T-cell (primary cell): ENCODE measurements around the gene ARSG. TPM values are rescaled to one million over a fixed set of nuclear protein-coding genes. Genes with fewer than 3 reads are reported as not detected.
A peak's percentile ranks its signal among the peaks of the same experiment; 100 is the strongest.
"Not testable (repeated sequence)": the region's sequence is repeated elsewhere in the genome, so short reads cannot be mapped to it uniquely, and the experiment has no call there.

Experiments
- ATAC-seq, 4 experiments: fragments of 200-7000 bp in 3 of 4; fragments of 150-1000 bp in 1 of 4; cut with Tn5 transposase; replicated peaks in 1 of 4; 1 replicate in 3 of 4; 2 replicates in 1 of 4; pipeline ENCODE4 v1.10.0; 2021; ENCODE audit warnings: moderate library complexity in 3 of 4, mild to moderate bottlenecking in 2 of 4, moderate number of reproducible peaks in 1 of 4
- CTCF ChIA-PET, 2 donors: fragments of 300-600 bp; sonication (Branson Sonifier 250); formaldehyde crosslinking; loops; one replicate each; lab custom pipeline; 2022; ENCODE audit warnings: antibody characterized with exemption in 2 of 2; lab: Charles Lee
- POLR2A ChIA-PET, 2 donors: fragments of 300-600 bp; sonication (Branson Sonifier 250); formaldehyde crosslinking; loops; one replicate each; lab custom pipeline; 2022; ENCODE audit warnings: antibody characterized with exemption in 2 of 2; lab: Charles Lee
- DNase-seq, 35 experiments: peaks; one replicate each; pipeline versions ENCODE4 v3.0.0 to v3.0.0-alpha.2; 2013 to 2023
- H3K27ac ChIP-seq: one replicate; pipeline ENCODE4 v1.5.1; 2013; ENCODE audit warnings: low read length
- H3K27me3 ChIP-seq, 2 experiments: replicated peaks in 1 of 2; 1 replicate in 1 of 2; 2 replicates in 1 of 2; pipeline versions ENCODE4 v1.6.1 to v1.7.0; 2013; ENCODE audit warnings: low read length in 1 of 2, mixed read lengths in 1 of 2; ENCODE audit not compliant: control insufficient read depth in 2 of 2, insufficient read depth in 2 of 2; ENCODE audit errors: extremely low read depth in 1 of 2
- H3K36me3 ChIP-seq, 2 donors: 1 replicate in 1 of 2; 2 replicates in 1 of 2; pipeline versions ENCODE4 v1.6.1 to v1.7.0; 2013; ENCODE audit warnings: low read length in 1 of 2; ENCODE audit not compliant: control insufficient read depth in 2 of 2, insufficient read depth in 1 of 2; ENCODE audit errors: extremely low read depth in 1 of 2
- H3K4me1 ChIP-seq, 2 experiments: 1 replicate in 1 of 2; 2 replicates in 1 of 2; pipeline versions ENCODE4 v1.6.1 to v1.7.0; 2013; ENCODE audit warnings: low read length in 2 of 2, mixed read lengths in 1 of 2; ENCODE audit not compliant: insufficient read depth in 2 of 2, control insufficient read depth in 1 of 2; ENCODE audit errors: extremely low read depth in 1 of 2
- H3K4me3 ChIP-seq, 2 donors: 1 replicate in 1 of 2; 2 replicates in 1 of 2; pipeline versions ENCODE4 v1.5.1 to v1.7.0; 2013; ENCODE audit warnings: mild to moderate bottlenecking in 2 of 2, low read length in 1 of 2, moderate library complexity in 1 of 2; ENCODE audit not compliant: control insufficient read depth in 1 of 2; ENCODE audit errors: extremely low read depth in 1 of 2
- H3K9me3 ChIP-seq: 2 replicates; pipeline ENCODE4 v1.7.0; 2013
- H3K27ac Mint-ChIP-seq, 2 donors: one replicate each; pipeline ENCODE4 v1.8.0; 2020 to 2021; ENCODE audit warnings: mild to moderate bottlenecking in 2 of 2, mixed read lengths in 2 of 2
- H3K27me3 Mint-ChIP-seq, 2 donors: one replicate each; pipeline ENCODE4 v1.8.0; 2021 to 2022; ENCODE audit warnings: mixed read lengths in 2 of 2
- H3K36me3 Mint-ChIP-seq: one replicate; pipeline ENCODE4 v1.8.0; 2021; ENCODE audit warnings: mixed read lengths
- H3K4me1 Mint-ChIP-seq, 3 donors: one replicate each; pipeline ENCODE4 v1.8.0; 2020 to 2022; ENCODE audit warnings: mixed read lengths in 3 of 3, mild to moderate bottlenecking in 1 of 3
- H3K4me3 Mint-ChIP-seq, 3 donors: one replicate each; pipeline ENCODE4 v1.8.0; 2020 to 2022; ENCODE audit warnings: mild to moderate bottlenecking in 3 of 3, mixed read lengths in 3 of 3, moderate library complexity in 3 of 3
- H3K9me3 Mint-ChIP-seq, 3 donors: one replicate each; pipeline ENCODE4 v1.8.0; 2020 to 2022; ENCODE audit warnings: mixed read lengths in 3 of 3
- WGBS: methylation state at CpG from one replicate; pipeline ENCODE4 v1.1.5; 2013; ENCODE audit warnings: missing lambda C conversion rate; ENCODE audit not compliant: insufficient coverage; 5-methylcytosine and 5-hydroxymethylcytosine counted together
- total RNA-seq, 35 experiments: library from RNA in 6 of 35; stranded (reverse) in 6 of 35; fragments of 120-200 nt in 1 of 35; gene quantifications; one replicate each; pipeline versions ENCODE4 v1.2.1 to v1.2.4 and lab custom pipeline; 2013 to 2026

Gene ARSG
- total RNA-seq, 5 donors from 2014 or later (not counting 1 experiment from before 2014, with no cell fraction given), result 14.5 to 22.9 (median 17.8) TPM

DNA sequence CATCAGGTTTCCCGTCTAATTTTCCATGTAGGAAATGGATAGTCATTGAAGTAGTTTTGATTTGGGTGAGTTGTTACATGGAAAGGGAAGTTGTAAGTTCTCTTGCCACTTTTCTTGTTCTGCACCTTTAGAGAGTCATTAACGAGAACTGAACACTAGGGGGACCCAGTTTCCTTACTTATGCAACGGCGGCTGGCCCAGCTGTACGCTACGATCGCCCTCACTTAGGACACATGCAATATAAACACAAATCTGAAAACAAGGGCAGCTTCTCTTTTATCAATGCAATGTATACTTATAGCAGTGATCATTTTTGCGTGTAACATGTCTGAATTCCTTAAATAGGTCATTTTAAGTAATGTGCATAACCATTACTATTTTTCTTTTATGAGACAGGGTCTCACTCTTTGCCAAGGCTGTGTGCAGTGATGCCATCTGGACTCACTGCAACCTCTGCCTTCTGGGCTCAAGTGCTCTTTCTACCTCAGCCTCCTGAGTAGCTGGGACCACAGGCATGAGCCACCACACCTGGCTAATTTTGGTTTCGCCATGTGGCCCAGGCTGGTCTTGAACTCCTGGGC is 28.1 kb upstream of the ARSG start:
- H3K27ac ChIP-seq, H3K36me3 ChIP-seq, H3K36me3 Mint-ChIP-seq, H3K27me3 ChIP-seq, H3K27ac Mint-ChIP-seq, H3K9me3 ChIP-seq, H3K27me3 Mint-ChIP-seq, H3K9me3 Mint-ChIP-seq, H3K4me3 ChIP-seq, H3K4me3 Mint-ChIP-seq: not testable (repeated sequence)
- ATAC-seq (peak; percentile 22 to 50 (median 36)), DNase-seq (peak in 7 of 35 experiments; percentile 9 to 72 (median 23))
- POLR2A ChIA-PET, result interaction anchor here in 1 of 2 donors (0.6 kb wide), 1 partner anchor 236 kb away, joined by 3 read pairs; no protein-coding TSS in a partner anchor
- peaks cover 34 to 46% (median 36%) of the 10 kb centered on the region in 3 donors for H3K4me1 Mint-ChIP-seq
- WGBS, result 45% methylated on average over 2 of the region's 9 CpGs
- peaks cover 12 to 34% of the 10 kb centered on the region in 2 experiments for H3K4me1 ChIP-seq
- CTCF ChIA-PET, result interaction anchor here (0.5 to 4.9 kb wide), 12 partner anchors 10 to 201 kb away, joined by 3 to 22 read pairs (median 4); no protein-coding TSS in a partner anchor

GRCh38 chr17:68265833-68266232 is 25.5 kb upstream of the ARSG start:
- H3K4me3 ChIP-seq, H3K27me3 ChIP-seq, H3K9me3 Mint-ChIP-seq, H3K27ac ChIP-seq, H3K4me3 Mint-ChIP-seq, H3K27ac Mint-ChIP-seq, H3K27me3 Mint-ChIP-seq, H3K9me3 ChIP-seq, ATAC-seq, DNase-seq: not testable (repeated sequence)
- CTCF ChIA-PET, result interaction anchor here in 1 of 2 donors (1.1 to 4.9 kb wide), 5 partner anchors 73 to 193 kb away, joined by 3 to 22 read pairs (median 4); no protein-coding TSS in a partner anchor
- H3K4me1 Mint-ChIP-seq, result peaks cover 14 to 26% (median 17%) of the 10 kb centered on the region in 3 donors
- H3K36me3 Mint-ChIP-seq, result peaks cover 13% of the 10 kb centered on the region
- no CpG with 5 or more reads among the region's 2 CpGs for WGBS
- POLR2A ChIA-PET, result interaction anchor here (0.6 to 0.8 kb wide), 2 partner anchors 14 to 192 kb away, joined by 5 to 10 read pairs; partner anchors contain the start of gene WIPI1 (in 1 of the 2)
- peaks cover 0 to 14% of the 10 kb centered on the region in 2 experiments for H3K4me1 ChIP-seq
- H3K36me3 ChIP-seq, result peaks cover 0 to 19% of the 10 kb centered on the region in 2 donors

- H3K36me3 ChIP-seq, result peaks cover 0 to 59% of the 10 kb centered on the region in 2 donors
- peak overlapping the region in 1 of 2 donors; percentile 37 for H3K27ac Mint-ChIP-seq
- no peaks in the 10 kb centered on the region for H3K4me1 ChIP-seq
- H3K36me3 Mint-ChIP-seq, result peaks cover 39% of the 10 kb centered on the region
- no peak overlapping the region for H3K4me3 Mint-ChIP-seq
- peaks cover 0 to 3% (median 0%) of the 10 kb centered on the region in 3 donors for H3K9me3 Mint-ChIP-seq
- DNase-seq (no peak), ATAC-seq (no peak)
- no peaks in the 10 kb centered on the region for H3K27me3 ChIP-seq
- H3K27me3 Mint-ChIP-seq, result no peaks in the 10 kb centered on the region
- CTCF ChIA-PET, result interaction anchor here in 1 of 2 donors (0.7 kb wide), 1 partner anchor 234 kb away, joined by 3 read pairs; no protein-coding TSS in a partner anchor
- no peak overlapping the region for H3K27ac ChIP-seq
- no peak overlapping the region for H3K4me3 ChIP-seq
- peaks cover 5% of the 10 kb centered on the region for H3K9me3 ChIP-seq
- H3K4me1 Mint-ChIP-seq, result no peaks in the 10 kb centered on the region
- 99% methylated on average over 7 of the region's 11 CpGs for WGBS
- POLR2A ChIA-PET, result no interaction called here
These were observed 17.6 kb upstream of the ARSG start for GRCh38 chr17:68273722-68274121.

- H3K27me3 ChIP-seq, DNase-seq, H3K4me3 ChIP-seq, H3K27ac Mint-ChIP-seq, POLR2A ChIA-PET, H3K9me3 Mint-ChIP-seq, H3K4me3 Mint-ChIP-seq, CTCF ChIA-PET, ATAC-seq, H3K4me1 ChIP-seq, H3K27ac ChIP-seq, H3K27me3 Mint-ChIP-seq, H3K9me3 ChIP-seq: not testable (repeated sequence)
- WGBS, result no CpG with 5 or more reads among the region's 3 CpGs
- peaks cover 0 to 48% of the 10 kb centered on the region in 2 donors for H3K36me3 ChIP-seq
- H3K36me3 Mint-ChIP-seq, result peaks cover 48% of the 10 kb centered on the region
- H3K4me1 Mint-ChIP-seq, result peaks cover 8 to 11% (median 10%) of the 10 kb centered on the region in 3 donors
These were observed 15.0 kb upstream of the ARSG start for GRCh38 chr17:68276339-68276738.

- ATAC-seq (no peak), DNase-seq (no peak)
- H3K27ac ChIP-seq, result no peak overlapping the region
- no peaks in the 10 kb centered on the region for H3K27me3 ChIP-seq
- Mint-ChIP-seq H3K27me3 (no peaks in the 10 kb centered on the region), H3K4me3 (no peak overlapping the region), H3K9me3 (peaks cover 0 to 3% (median 0%) of the 10 kb centered on the region in 3 donors), H3K36me3 (peaks cover 47% of the 10 kb centered on the region), H3K4me1 (peaks cover 8 to 15% (median 13%) of the 10 kb centered on the region in 3 donors), H3K27ac (peak overlapping the region in 1 of 2 donors; percentile 12)
- peaks cover 0 to 36% of the 10 kb centered on the region in 2 donors for H3K36me3 ChIP-seq
- peaks cover 5% of the 10 kb centered on the region for H3K9me3 ChIP-seq
- POLR2A ChIA-PET, result interaction anchor here in 1 of 2 donors (0.7 kb wide), 1 partner anchor 73 kb away, joined by 8 read pairs; no protein-coding TSS in a partner anchor
- WGBS, result 100% methylated on average over 3 of the region's 5 CpGs
- no peaks in the 10 kb centered on the region for H3K4me1 ChIP-seq
- CTCF ChIA-PET, result interaction anchor here (0.6 to 0.8 kb wide), 3 partner anchors 19 to 186 kb away, joined by 3 to 5 read pairs (median 3); partner anchors contain the start of gene WIPI1 (in 1 of the 2)
- H3K4me3 ChIP-seq, result no peak overlapping the region
These were observed 13.5 kb upstream of the ARSG start for GRCh38 chr17:68277807-68278206.

DNA sequence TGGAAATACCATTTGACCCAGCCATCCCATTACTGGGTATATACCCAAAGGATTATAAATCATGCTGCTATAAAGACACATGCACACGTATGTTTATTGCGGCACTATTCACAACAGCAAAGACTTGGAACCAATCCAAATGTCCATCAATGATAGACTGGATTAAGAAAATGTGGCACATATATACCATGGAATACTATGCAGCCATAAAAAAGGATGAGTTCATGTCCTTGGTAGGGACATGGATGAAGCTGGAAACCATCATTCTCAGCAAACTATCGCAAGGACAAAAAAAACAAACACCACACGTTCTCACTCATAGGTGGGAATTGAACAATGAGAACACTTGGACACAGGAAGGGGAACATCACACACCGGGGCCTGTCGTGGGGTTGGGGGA is 9.3 kb upstream of the ARSG start:
- H3K27ac Mint-ChIP-seq, POLR2A ChIA-PET, H3K27me3 Mint-ChIP-seq, H3K4me1 ChIP-seq, ATAC-seq, H3K27me3 ChIP-seq, H3K27ac ChIP-seq, H3K9me3 Mint-ChIP-seq, H3K4me3 Mint-ChIP-seq, H3K4me3 ChIP-seq, H3K9me3 ChIP-seq, DNase-seq, CTCF ChIA-PET: not testable (repeated sequence)
- H3K36me3 ChIP-seq, result peaks cover 0 to 17% of the 10 kb centered on the region in 2 donors
- Mint-ChIP-seq H3K4me1 (peaks cover 12 to 25% (median 15%) of the 10 kb centered on the region in 3 donors), H3K36me3 (peaks cover 36% of the 10 kb centered on the region)
- no CpG with 5 or more reads among the region's 6 CpGs for WGBS
